HG03342 (cell line): ENCODE data around the gene EGLN1.
A peak's percentile ranks its signal among the peaks of the same experiment; 100 is the strongest.

Experiments used
- ATAC-seq: cut with Tn5 transposase; IDR thresholded peaks from one replicate; pipeline ENCODE4 v1.9.1; 2021; ENCODE audit warnings: mild to moderate bottlenecking, moderate library complexity; ENCODE audit not compliant: unreplicated experiment

Gene EGLN1

DNA sequence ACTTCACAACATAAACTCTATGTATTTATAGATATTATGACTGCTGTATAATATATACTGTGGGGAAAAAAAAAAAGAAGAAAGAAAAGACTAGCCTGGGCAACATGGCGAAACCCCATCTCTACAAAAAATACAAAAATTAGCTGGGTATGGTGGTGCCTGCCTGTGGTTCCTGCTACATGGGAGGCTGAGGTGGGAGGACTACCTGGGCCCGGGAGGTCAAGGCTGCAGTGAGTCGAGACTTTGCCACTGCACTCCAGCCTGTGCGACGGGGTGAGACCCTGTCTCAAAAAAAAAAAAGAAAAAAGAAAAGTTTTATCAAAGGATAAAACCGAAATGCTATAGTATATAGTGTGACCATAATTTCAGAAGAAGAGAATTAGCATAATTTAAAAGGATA, 87.1 kb downstream of the EGLN1 start:
- no peak for ATAC-seq

DNA sequence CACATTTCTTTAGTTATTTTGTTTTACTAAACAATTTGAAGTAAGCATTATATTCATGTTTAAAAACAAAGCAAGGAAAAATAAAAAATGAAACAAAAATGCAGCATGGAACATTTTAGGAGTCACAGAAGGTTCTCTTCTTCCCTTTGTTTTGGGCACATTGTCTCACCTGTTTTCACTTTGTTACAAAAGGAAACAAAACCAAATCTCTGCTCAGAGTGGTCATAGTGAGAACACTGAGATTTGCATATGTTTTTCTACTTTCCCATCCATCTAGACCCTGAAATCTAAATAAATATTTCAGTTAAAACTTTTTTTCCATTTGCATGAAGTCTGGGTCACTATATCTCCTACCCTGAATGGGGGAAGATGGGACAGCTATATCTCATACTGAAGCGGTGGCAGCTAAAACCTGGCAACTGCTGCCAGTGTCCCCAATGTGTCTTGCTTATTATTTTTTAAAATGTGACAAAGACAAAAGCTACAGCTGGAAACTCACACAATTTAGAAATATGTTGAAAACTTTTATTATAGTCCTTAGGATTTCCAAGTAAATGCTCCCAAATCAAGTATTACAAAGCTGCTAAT, 87.9 kb downstream of the EGLN1 start:
- ATAC-seq, result peak; percentile 29

DNA sequence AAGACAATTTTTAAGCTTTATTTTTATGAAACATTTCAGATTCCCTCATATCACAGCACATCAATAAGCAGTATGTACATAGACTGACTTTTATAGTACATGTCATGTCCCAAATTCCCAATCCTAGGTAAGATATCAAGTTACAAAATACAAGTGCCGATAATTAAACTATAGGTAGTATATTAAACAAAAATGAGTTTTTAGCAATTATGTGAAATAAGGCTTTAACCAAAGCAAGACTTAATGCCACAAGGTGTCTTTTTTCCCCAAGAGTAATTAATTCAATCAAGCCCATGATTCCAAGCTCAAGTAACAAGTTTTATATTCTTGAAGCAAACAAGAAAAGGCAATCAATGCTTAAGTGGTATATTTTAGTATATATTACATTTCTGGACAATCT, 89.3 kb downstream of the EGLN1 start:
- ATAC-seq, result no peak

DNA sequence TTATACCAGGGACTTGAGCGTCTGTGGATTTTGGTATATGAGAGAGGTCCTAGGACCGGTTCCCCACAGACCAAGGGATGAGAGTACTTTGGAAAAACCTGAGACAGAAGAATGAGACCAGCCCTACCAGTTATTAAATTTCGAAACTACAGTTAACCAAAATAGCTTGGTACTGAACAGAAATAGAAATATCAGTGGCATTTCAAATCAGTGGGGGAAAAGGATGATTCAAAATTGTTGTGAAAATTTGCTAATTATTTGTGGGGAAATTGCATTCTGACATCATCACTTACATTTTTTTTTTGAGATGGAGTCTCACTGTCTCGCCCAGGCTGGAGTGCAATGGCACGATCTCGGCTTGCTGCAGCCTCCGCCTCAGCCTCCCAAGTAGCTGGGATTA, 92.6 kb downstream of the EGLN1 start:
- no peak for ATAC-seq

DNA sequence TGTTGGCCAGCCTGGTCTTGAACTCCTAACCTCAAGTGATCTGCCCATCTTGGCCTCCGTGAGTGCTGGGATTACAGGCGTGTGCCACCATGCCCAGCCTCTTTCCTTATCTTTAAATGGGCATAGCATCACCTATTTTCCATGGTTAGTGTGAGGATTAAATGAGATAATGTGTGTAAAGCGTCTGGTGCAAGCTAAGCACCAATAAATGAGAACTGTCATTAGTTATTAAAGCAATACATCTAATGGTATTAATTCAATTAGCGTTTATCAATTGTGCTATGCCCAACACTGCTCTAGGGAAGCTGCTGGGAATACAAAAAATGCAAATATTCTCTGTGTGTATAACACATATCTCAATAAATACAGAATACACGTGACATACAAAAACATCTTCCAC, 94.5 kb downstream of the EGLN1 start:
- no peak for ATAC-seq

DNA sequence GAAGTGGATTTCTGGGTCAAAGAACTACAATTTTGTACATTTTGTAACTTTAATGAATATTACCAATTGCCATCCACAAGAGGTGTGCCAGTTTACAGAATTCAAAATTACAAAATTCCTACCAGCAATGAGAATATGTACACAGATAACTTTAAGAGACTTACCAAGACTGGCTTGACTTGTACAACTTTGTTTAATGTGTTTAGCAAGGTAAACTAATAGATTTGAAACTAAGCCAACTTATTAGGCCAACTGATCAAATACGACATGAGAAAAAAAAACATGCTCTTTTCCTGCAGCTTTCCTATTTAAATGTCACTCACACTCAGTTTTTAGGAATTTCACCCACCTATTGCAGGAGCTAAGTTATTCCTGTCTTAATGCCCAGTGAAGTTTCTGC, 95.8 kb downstream of the EGLN1 start:
- no peak for ATAC-seq

DNA sequence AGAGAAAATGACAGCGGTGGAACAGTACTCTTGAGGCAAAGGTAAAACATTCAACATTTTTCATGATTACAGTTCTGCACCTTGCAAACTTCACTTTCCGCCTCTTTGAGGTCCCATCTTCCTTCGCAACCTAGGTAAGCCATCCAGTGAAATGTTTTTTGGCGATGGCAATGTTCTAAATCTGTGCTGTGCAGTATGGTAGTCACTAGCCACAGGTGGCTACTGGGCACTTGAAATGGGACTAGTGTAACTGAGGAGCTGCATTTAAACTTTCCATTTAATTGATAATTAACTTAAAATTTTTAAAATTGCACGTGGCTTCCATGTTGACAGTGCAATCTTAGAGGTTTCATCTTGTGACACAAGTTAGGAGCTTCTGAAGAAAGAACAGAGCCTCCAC, 97.4 kb downstream of the EGLN1 start:
- no peak for ATAC-seq

DNA sequence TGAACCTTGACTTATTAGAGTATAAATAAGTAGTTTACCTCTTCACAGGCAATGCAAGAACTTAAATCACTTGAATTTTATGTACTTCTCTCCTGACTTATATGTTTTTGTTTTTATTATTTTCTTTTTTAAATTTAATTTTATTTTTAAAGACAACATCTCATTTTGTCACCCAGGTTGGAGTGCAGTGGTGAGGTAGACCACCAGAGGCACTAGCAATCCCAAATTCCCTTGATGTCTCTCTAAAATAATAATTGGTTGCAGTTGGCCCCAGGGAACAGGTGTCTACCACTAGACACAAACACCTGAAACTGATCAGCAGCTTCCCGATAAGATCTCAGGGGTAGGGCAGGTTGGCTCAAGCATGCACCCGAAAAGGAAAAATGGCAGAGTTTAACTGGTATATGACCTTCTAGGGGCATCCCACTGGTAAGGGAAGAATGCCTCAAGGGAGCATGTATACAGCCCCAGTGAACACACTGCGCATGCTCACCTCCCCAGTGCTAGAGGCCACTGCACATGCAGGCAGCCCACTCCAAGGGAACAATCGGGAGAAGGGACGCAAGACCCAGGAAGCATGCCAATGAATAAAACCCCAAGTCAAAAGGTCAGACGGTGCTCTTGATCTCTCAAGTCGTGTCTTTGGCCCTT, 99.1 kb downstream of the EGLN1 start:
- no peak for ATAC-seq

DNA sequence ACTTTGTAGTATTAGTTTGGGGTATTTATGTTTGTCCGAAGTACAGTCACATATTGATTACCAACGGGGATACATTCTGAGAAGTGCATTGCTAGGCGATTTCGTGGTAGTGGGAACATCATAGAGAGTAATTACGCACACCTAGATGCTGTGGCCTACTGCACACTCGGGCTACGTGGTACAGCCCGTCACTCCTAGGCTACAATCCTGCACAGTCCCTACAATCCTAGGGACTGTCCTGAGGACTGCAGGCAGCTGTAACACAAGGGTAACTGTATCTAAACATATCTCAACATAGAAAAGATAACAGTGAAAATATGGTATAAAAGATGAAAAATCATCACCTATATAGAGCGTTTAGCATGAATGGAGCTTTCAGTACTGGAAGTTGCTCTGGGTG, 103.0 kb downstream of the EGLN1 start:
- ATAC-seq, result no peak

DNA sequence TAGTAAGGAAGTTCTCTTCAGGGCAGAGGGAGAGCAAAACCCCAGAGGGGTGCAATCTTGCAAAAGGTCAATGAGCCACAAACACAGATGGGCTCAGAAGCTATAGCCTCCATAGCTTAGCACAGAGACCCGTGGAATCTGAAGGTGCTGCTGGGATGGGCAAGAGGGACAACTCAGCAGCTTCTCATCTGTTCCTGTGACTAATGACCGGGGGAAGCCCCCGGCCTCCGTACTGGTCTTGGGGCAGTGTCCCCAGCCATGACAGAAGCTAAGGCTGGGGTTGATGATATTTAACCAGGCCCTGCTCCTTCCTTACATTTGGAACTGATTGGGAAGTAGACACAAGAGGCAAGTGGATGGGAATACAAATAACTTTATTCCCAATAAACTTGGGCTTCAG, 103.5 kb downstream of the EGLN1 start:
- no peak for ATAC-seq

DNA sequence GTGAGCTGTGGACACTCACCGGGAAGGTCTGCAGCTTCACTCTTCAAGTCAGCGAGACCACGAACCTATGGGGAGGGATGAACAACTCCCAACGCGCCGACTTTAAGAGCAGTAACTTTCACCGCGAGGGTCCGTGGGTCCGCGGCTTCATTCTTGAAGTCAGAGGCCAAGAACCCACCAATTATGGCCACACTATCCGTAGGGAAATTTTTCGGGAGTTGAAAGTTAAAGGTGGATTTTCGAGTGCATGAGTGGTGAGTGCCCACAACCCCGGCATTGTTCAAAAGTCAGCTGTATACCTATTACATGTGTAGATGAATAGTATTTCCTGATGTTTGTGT, 104.1 kb downstream of the EGLN1 start:
- no peak for ATAC-seq

DNA sequence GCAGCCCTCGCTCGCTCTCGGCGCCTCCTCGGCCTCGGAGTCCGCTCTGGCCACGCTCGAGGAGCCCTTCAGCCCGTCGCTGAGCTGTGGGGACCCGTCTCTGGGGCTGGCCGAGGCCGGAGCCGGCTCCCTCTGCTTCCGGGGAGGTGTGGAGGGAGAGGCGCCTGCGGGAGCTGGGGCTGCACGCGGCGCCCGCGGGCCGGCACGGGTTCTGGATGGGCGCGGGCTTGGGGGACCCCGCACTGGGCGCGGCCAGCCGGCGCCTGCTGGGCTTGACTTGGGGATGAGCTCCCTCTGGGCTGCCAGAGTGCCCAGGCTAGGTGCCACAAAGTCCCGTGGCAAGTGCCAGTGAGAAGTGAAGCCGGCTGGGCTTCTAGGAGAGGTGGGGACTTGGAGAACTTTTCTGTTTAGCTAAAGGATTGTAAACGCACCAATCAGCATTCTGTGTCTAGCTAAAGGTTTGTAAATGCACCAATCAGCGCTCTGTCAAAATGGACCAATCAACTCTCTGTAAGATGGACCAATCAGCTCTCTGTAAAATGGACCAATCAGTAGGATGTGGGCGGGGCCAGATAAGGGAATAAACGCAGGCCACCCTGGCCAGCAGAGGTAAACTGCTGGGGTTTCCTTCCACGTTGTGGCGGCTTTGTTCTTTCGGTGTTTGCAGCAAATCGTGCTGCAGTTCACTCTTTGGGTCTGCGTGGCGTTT, 104.6 kb downstream of the EGLN1 start:
- ATAC-seq, result no peak

DNA sequence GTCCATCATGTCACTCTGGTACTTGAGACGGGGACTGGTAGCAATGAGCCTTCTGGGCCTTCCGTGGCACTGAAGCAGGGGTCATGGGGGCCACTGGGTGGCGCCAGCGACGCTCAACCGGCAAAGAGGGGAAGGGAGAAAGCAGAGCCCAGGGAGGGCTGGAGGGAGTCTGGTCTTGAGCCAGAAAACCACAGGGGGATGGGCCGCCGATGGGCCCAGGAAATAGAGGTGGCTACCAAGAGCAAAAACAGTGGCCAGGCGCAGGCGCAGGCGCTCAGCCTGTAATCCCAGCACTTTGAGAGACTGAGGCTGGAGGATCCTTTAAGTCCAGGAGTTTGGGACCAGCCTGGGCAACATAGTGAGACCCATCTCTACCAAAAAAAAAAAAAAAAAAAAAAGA, 106.2 kb downstream of the EGLN1 start:
- peak; percentile 73 for ATAC-seq
